Endothelial cell (in vitro differentiated cells): ENCODE measurements around the gene MVB12A. TPM values are rescaled to one million over a fixed set of nuclear protein-coding genes. Genes with fewer than 3 reads are reported as not detected.

Experiments
- DNase-seq: peaks from one replicate; pipeline ENCODE4 v3.0.0; 2021; ENCODE audit warnings: low spot score
- H3K27ac Mint-ChIP-seq: one replicate; pipeline ENCODE4 v1.8.0; 2021; ENCODE audit warnings: mixed read lengths, inconsistent platforms; ENCODE audit not compliant: unreplicated experiment
- H3K27me3 Mint-ChIP-seq: one replicate; pipeline ENCODE4 v1.8.0; 2021; ENCODE audit warnings: mild to moderate bottlenecking, moderate library complexity, mixed read lengths, inconsistent platforms; ENCODE audit not compliant: unreplicated experiment
- H3K36me3 Mint-ChIP-seq: one replicate; pipeline ENCODE4 v1.8.0; 2021; ENCODE audit warnings: mild to moderate bottlenecking, low read depth, mixed read lengths, inconsistent platforms; ENCODE audit not compliant: unreplicated experiment
- H3K4me1 Mint-ChIP-seq: one replicate; pipeline ENCODE4 v1.8.0; 2021; ENCODE audit warnings: mild to moderate bottlenecking, mixed read lengths, inconsistent platforms; ENCODE audit not compliant: unreplicated experiment
- H3K4me3 Mint-ChIP-seq: one replicate; pipeline ENCODE4 v1.8.0; 2021; ENCODE audit warnings: mild to moderate bottlenecking, mixed read lengths, inconsistent platforms; ENCODE audit not compliant: unreplicated experiment
- H3K9me3 Mint-ChIP-seq: one replicate; pipeline ENCODE4 v1.8.0; 2021; ENCODE audit warnings: mixed read lengths, inconsistent platforms; ENCODE audit not compliant: unreplicated experiment
- total RNA-seq: library from RNA; stranded (reverse); fragmentation: NEBNext Ultra II Directional; extraction: Animal tissue kit (Norgen Biotek cat#: 25700); gene quantifications from one replicate; pipeline ENCODE4 v1.2.1, GENCODE V29; 2021; ENCODE audit not compliant: unreplicated experiment
- TF ChIP-seq, protein P1 (sequence below): fragments of 200-600 bp; sonication (generic); IDR thresholded peaks from one replicate; pipeline ENCODE4 v1.5.0; 2021; ENCODE audit warnings: antibody characterized with exemption; ENCODE audit not compliant: unreplicated experiment

Gene MVB12A
- total RNA-seq, 1 donor from 2014 or later = 107 TPM

DNA sequence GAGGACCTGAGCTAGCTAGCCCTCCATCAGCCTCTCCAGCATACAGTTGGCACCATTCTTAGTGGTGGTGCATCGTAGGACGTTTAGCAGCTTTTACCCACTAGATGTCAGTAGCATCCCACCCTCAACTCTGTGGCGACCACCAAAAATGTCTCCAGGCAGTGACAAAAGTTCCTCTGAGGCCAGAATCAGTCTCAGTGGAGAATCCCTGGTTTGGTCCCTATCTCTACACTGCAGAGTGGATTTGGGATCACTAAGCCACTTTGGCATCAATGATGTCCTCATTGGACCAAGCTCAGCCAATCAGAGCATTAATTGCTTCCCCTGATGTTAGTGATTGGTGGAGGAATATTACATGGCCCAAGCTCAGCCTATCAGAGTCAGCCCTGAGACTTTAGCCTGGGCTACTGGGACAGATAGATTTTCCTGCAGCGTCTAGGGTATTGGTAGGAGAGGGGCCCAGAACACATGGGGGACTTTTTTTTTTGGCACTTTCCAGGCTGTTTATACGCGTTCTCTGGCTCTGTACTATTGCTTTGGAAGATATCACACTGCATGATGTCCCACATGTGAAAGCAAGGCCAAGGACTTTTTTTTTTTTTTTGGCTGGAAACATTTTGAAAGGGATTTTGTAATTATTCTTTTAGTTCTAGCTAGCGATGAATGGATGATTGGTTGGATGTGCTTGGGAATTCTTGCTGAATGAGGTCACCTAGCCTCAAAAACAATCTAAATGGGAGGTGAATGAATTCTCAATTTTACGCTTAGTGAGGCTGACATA, 21.6 kb downstream of the MVB12A start:
- TF ChIP-seq, protein P1, sequence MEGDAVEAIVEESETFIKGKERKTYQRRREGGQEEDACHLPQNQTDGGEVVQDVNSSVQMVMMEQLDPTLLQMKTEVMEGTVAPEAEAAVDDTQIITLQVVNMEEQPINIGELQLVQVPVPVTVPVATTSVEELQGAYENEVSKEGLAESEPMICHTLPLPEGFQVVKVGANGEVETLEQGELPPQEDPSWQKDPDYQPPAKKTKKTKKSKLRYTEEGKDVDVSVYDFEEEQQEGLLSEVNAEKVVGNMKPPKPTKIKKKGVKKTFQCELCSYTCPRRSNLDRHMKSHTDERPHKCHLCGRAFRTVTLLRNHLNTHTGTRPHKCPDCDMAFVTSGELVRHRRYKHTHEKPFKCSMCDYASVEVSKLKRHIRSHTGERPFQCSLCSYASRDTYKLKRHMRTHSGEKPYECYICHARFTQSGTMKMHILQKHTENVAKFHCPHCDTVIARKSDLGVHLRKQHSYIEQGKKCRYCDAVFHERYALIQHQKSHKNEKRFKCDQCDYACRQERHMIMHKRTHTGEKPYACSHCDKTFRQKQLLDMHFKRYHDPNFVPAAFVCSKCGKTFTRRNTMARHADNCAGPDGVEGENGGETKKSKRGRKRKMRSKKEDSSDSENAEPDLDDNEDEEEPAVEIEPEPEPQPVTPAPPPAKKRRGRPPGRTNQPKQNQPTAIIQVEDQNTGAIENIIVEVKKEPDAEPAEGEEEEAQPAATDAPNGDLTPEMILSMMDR = no peak
- no peaks in the 10 kb centered on the region for H3K36me3 Mint-ChIP-seq
- H3K4me1 Mint-ChIP-seq = no peaks in the 10 kb centered on the region
- DNase-seq = peak; percentile 40
- H3K9me3 Mint-ChIP-seq = no peaks in the 10 kb centered on the region
- no peaks in the 10 kb centered on the region for H3K27me3 Mint-ChIP-seq
- no peak overlapping the region for H3K27ac Mint-ChIP-seq
- no peak overlapping the region for H3K4me3 Mint-ChIP-seq

DNA sequence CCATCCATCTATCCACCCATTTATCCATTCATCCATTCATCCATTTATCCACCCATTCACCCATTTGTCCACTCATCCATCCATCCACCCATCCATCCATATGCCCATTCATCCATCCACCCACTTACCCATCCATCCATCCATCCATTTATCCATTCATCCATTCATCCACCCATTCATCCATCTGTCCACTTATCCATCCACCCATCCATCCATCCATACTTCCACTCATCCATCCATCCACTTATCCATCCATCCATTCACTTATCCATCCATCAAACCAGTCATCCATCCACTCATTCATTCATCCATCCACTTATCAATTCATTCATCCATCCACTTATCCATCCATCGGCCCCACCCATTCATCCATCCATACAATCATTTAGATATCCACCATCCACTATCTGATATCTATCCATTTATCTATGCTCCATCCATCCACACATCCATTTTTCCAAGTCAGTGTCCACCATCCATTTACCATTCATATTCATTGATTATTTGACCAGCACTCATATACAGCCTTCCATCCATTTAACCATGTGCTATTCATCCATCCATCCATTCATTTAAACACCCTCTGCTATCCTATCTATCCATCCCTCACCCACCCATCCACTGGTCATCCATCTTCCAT, 25.8 kb downstream of the MVB12A start:
- Mint-ChIP-seq H3K4me3 (no peak overlapping the region), H3K27me3 (peaks cover 6% of the 10 kb centered on the region), H3K36me3 (no peaks in the 10 kb centered on the region), H3K4me1 (no peaks in the 10 kb centered on the region), H3K27ac (no peak overlapping the region), H3K9me3 (no peaks in the 10 kb centered on the region)
- TF ChIP-seq, protein P1 = no peak
- no peak for DNase-seq

DNA sequence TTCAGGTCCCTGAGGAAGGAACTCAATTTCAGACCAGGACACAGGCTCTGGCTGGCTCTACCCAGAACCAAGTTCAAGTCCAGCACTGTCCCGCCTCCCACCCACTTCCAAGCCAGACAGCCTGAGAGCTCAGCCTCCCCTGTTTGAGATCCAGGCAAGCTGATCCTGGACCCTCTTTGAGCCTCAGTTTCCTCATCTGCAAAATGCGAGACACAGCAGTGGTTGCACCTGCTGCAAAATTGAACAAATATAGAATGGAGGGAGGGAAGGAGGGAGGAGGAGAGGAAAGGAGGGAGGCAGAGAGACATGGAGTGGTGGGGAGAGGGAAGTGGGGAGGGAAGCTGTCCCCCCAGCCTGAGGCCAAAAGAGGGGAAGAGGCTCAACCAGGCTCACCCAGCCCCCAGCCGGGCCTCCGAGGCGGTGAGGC, 27.9 kb downstream of the MVB12A start:
- peak overlapping the region; percentile 56 for H3K4me3 Mint-ChIP-seq
- no peak for DNase-seq
- H3K9me3 Mint-ChIP-seq = no peaks in the 10 kb centered on the region
- no peaks in the 10 kb centered on the region for H3K4me1 Mint-ChIP-seq
- no peak overlapping the region for H3K27ac Mint-ChIP-seq
- H3K27me3 Mint-ChIP-seq = peaks cover 6% of the 10 kb centered on the region
- TF ChIP-seq, protein P1 = no peak
- H3K36me3 Mint-ChIP-seq = no peaks in the 10 kb centered on the region

DNA sequence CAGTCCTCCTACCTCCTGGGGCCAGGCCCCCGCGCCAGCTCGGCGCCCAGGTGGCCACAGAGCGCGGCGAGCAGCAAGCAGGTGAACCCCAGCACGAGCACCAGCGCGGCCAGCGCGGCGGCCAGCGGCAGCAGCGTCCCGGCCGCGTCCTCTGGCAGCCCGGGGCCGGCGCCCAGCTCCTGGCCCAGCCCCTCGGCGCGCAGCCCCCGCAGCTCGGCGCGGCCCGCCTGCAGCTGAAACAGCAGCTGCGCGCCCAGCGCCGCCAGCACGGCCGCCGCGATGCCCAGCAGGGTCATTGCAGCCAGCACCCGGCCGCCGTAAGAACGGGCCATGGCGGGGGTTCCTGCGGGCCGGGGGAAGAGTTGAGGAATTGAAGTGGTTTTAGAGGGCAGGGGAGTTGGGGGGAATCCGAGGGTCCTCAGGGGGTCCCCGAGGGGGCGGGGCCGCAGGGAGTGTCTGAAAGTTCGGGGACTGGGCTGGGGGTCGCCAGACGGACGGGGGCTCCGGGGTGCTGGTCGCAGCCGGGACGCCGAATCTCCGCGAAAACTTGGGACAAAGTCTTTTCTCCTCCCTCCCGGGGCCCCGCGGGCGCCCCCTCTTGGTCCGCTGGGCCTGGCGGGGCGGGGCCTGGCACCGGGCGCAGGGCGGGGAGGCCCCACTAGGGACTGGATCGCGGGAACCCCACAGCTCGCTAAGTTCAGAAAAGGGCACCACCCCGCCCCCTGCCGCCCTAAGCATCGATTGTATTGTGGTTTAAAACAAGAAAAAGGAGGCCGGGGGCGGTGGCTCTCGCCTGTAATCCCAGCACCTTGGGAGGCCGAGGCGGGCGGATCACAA, 28.5 kb downstream of the MVB12A start, which contains the start of gene TMEM221:
TMEM221 (minus strand) TSS at position 538 of the 837 bp plus-strand sequence; CDS start at position 332, 206 bp downstream.
- H3K4me3 Mint-ChIP-seq = peak within 1 kb of the TSS; percentile 56
- H3K9me3 Mint-ChIP-seq = no peaks in the 10 kb centered on the region
- no peak within 1 kb of the TSS for H3K27ac Mint-ChIP-seq
- H3K27me3 Mint-ChIP-seq = peaks cover 6% of the 10 kb centered on the region
- DNase-seq = peak; percentile 74
- no peaks in the 10 kb centered on the region for H3K4me1 Mint-ChIP-seq
- TF ChIP-seq, protein P1 = peak; percentile 37
- H3K36me3 Mint-ChIP-seq = no peaks in the 10 kb centered on the region
